Measurements from ENCODE around the gene NYNRIN.

NYNRIN gene

DNA sequence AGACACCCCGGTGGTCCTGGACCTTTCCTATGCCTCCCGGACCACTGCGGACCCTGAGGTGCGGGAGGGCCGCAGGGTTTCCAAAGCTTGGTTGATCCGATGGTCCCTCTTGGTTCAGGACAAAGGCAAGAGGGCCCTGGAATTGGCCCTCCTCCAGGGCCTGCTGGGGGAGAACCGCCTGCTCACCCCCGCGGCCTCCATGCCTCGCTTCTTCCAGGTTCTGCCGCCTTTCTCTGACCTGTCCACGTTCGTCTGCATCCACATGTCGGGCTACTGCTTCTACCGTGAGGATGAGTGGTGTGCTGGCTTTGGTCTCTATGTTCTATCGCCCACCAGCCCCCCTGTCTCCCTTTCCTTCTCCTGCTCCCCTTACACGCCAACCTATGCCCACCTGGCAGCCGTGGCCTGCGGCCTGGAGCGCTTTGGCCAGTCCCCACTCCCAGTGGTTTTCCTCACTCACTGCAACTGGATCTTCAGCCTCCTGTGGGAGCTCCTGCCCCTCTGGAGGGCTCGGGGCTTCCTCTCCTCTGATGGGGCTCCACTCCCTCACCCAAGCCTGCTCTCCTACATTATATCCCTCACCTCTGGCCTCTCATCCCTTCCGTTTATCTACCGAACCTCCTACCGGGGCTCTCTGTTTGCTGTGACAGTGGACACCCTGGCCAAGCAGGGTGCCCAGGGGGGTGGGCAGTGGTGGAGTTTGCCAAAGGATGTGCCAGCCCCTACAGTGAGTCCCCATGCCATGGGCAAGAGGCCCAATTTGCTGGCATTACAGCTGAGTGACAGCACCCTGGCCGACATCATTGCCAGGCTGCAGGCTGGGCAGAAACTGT lies 16.8 kb downstream of the NYNRIN start:
- Histone ChIP-seq H3K9ac (ENCODE audit: low read length) (no peak overlapping the region), H3K4me3 (ENCODE audit: low read length) (no peak overlapping the region), H3K27me3 (ENCODE audit: control insufficient read depth, insufficient read depth, low read length) (no peaks in the 10 kb centered on the region), H3K36me3 (ENCODE audit: control insufficient read depth, insufficient read depth, low read length) (peaks cover 8% of the 10 kb centered on the region), H3K27ac (ENCODE audit: low read depth, low read length) (no peak overlapping the region), H3K4me1 (ENCODE audit: control insufficient read depth, insufficient read depth, low read length) (no peaks in the 10 kb centered on the region)

GRCh38 chr14:24416254-24416931 lies 17.6 kb downstream of the NYNRIN start:
- no peaks in the 10 kb centered on the region for H3K27me3 ChIP-seq (ENCODE audit: control insufficient read depth, insufficient read depth, low read length)
- H3K9ac ChIP-seq (ENCODE audit: low read length), result no peak overlapping the region
- no peaks in the 10 kb centered on the region for H3K4me1 ChIP-seq (ENCODE audit: control insufficient read depth, insufficient read depth, low read length)
- H3K36me3 ChIP-seq (ENCODE audit: control insufficient read depth, insufficient read depth, low read length), result peaks cover 8% of the 10 kb centered on the region
- no peak overlapping the region for H3K4me3 ChIP-seq (ENCODE audit: low read length)
- H3K27ac ChIP-seq (ENCODE audit: low read depth, low read length), result no peak overlapping the region

DNA sequence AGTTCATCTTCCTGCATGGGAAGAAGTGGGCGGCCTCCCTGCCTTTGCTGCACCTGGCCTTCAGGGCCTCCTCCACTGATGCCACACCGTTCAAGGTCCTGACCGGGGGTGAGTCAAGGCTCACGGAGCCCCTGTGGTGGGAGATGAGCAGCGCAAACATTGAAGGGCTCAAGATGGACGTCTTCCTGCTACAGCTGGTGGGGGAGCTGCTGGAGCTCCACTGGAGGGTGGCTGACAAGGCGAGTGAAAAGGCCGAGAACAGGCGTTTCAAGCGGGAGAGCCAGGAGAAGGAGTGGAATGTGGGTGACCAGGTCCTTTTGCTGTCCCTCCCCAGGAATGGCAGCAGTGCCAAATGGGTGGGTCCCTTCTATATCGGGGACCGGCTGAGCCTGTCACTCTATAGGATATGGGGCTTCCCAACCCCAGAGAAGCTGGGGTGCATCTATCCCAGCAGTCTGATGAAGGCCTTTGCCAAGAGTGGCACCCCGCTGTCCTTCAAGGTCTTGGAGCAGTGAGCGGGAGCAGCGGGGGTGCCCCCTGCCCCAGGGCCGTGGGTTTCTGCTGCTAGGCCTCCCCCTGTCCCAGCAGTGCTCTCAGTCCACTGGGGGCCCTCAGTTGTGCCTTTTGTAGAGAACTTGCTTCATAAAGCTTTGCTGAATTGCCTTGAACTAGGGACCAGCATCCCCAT lies 18.3 kb downstream of the NYNRIN start:
- Histone ChIP-seq H3K4me1 (ENCODE audit: control insufficient read depth, insufficient read depth, low read length) (no peaks in the 10 kb centered on the region), H3K4me3 (ENCODE audit: low read length) (no peak overlapping the region), H3K27ac (ENCODE audit: low read depth, low read length) (no peak overlapping the region), H3K36me3 (ENCODE audit: control insufficient read depth, insufficient read depth, low read length) (peaks cover 8% of the 10 kb centered on the region), H3K27me3 (ENCODE audit: control insufficient read depth, insufficient read depth, low read length) (no peaks in the 10 kb centered on the region), H3K9ac (ENCODE audit: low read length) (no peak overlapping the region)

GRCh38 chr14:24417832-24418491 lies 19.2 kb downstream of the NYNRIN start:
- no peaks in the 10 kb centered on the region for H3K4me1 ChIP-seq (ENCODE audit: control insufficient read depth, insufficient read depth, low read length)
- H3K36me3 ChIP-seq (ENCODE audit: control insufficient read depth, insufficient read depth, low read length), result peaks cover 6% of the 10 kb centered on the region
- H3K4me3 ChIP-seq (ENCODE audit: low read length), result no peak overlapping the region
- no peak overlapping the region for H3K27ac ChIP-seq (ENCODE audit: low read depth, low read length)
- no peaks in the 10 kb centered on the region for H3K27me3 ChIP-seq (ENCODE audit: control insufficient read depth, insufficient read depth, low read length)
- H3K9ac ChIP-seq (ENCODE audit: low read length), result no peak overlapping the region

GRCh38 chr14:24418492-24418873 lies 19.7 kb downstream of the NYNRIN start:
- H3K36me3 ChIP-seq (ENCODE audit: control insufficient read depth, insufficient read depth, low read length), result peaks cover 5% of the 10 kb centered on the region
- no peak overlapping the region for H3K4me3 ChIP-seq (ENCODE audit: low read length)
- H3K4me1 ChIP-seq (ENCODE audit: control insufficient read depth, insufficient read depth, low read length), result no peaks in the 10 kb centered on the region
- no peak overlapping the region for H3K27ac ChIP-seq (ENCODE audit: low read depth, low read length)
- no peak overlapping the region for H3K9ac ChIP-seq (ENCODE audit: low read length)
- no peaks in the 10 kb centered on the region for H3K27me3 ChIP-seq (ENCODE audit: control insufficient read depth, insufficient read depth, low read length)

GRCh38 chr14:24422261-24422660 lies 23.5 kb downstream of the NYNRIN start:
- Histone ChIP-seq H3K36me3 (ENCODE audit: control insufficient read depth, insufficient read depth, low read length) (no peaks in the 10 kb centered on the region), H3K27me3 (ENCODE audit: control insufficient read depth, insufficient read depth, low read length) (no peaks in the 10 kb centered on the region), H3K9ac (ENCODE audit: low read length) (no peak overlapping the region), H3K4me1 (ENCODE audit: control insufficient read depth, insufficient read depth, low read length) (no peaks in the 10 kb centered on the region), H3K27ac (ENCODE audit: low read depth, low read length) (no peak overlapping the region), H3K4me3 (ENCODE audit: low read length) (no peak overlapping the region)

GRCh38 chr14:24422694-24423601 lies 24.1 kb downstream of the NYNRIN start:
- no peak overlapping the region for H3K4me3 ChIP-seq (ENCODE audit: low read length)
- no peak overlapping the region for H3K9ac ChIP-seq (ENCODE audit: low read length)
- H3K27ac ChIP-seq (ENCODE audit: low read depth, low read length), result no peak overlapping the region
- H3K4me1 ChIP-seq (ENCODE audit: control insufficient read depth, insufficient read depth, low read length), result no peaks in the 10 kb centered on the region
- no peaks in the 10 kb centered on the region for H3K36me3 ChIP-seq (ENCODE audit: control insufficient read depth, insufficient read depth, low read length)
- no peaks in the 10 kb centered on the region for H3K27me3 ChIP-seq (ENCODE audit: control insufficient read depth, insufficient read depth, low read length)

DNA sequence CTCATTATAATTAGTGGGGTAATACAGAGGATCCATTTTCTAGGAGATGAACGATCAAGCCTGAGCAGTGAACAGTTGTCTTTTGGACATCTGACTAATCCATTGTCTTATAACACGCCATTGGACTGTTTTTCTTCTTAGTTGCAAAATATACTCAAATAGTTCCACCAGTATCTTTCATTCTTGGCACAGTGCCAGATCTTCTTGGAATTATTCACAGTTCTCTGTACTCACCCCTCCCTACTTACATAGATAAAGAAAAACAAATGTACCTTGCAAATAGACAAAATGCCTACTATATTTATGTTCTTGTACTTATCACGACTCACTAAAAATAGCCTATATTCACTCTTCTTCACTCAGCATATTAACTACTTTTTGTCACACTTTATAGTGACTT lies 26.9 kb downstream of the NYNRIN start:
- Histone ChIP-seq H3K4me1 (ENCODE audit: control insufficient read depth, insufficient read depth, low read length) (peaks cover 4% of the 10 kb centered on the region), H3K9ac (ENCODE audit: low read length) (no peak overlapping the region), H3K36me3 (ENCODE audit: control insufficient read depth, insufficient read depth, low read length) (no peaks in the 10 kb centered on the region), H3K27me3 (ENCODE audit: control insufficient read depth, insufficient read depth, low read length) (no peaks in the 10 kb centered on the region), H3K4me3 (ENCODE audit: low read length) (no peak overlapping the region), H3K27ac (ENCODE audit: low read depth, low read length) (no peak overlapping the region)

DNA sequence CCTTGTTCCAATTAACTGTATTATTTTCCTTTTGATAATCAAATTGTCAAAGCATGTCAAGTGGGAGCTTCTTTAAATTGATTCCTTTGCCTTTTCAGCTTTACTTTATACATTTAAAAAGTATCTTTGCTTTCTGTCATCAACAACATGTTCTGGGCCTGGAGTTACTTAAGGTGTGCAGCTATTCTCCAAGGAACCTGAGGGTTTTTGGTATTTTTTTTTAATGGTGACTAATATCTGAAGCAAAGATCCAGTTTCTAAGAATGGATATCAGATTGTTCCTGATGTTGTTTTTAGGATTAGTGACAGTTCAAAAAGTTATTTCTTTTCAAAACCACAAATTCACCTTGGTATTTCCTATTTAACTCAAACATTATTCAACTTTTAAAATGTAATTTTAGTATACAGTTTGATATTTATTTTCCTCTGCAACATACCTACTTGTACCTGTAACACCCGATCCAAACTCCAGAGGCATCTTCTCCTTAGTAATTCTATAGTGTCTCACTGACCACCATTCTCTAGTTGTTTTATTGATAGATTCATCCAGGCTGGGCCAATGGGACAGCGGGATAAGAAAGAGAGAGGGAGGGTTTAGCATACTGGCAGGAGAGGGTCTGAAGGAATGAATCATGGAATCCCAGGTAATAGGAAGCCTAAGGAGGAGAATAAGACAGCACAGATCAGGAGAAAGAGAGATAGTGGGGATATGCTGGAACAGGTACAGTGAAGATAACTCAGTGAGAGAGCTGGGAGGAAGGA lies 27.5 kb downstream of the NYNRIN start:
- Histone ChIP-seq H3K4me3 (ENCODE audit: low read length) (no peak overlapping the region), H3K9ac (ENCODE audit: low read length) (no peak overlapping the region), H3K36me3 (ENCODE audit: control insufficient read depth, insufficient read depth, low read length) (no peaks in the 10 kb centered on the region), H3K27me3 (ENCODE audit: control insufficient read depth, insufficient read depth, low read length) (no peaks in the 10 kb centered on the region), H3K4me1 (ENCODE audit: control insufficient read depth, insufficient read depth, low read length) (peaks cover 11% of the 10 kb centered on the region), H3K27ac (ENCODE audit: low read depth, low read length) (no peak overlapping the region)

- H3K9ac ChIP-seq (ENCODE audit: low read length), result no peak overlapping the region
- no peak overlapping the region for H3K4me3 ChIP-seq (ENCODE audit: low read length)
- H3K27ac ChIP-seq (ENCODE audit: low read depth, low read length), result no peak overlapping the region
- no peaks in the 10 kb centered on the region for H3K27me3 ChIP-seq (ENCODE audit: control insufficient read depth, insufficient read depth, low read length)
- H3K4me1 ChIP-seq (ENCODE audit: control insufficient read depth, insufficient read depth, low read length), result peaks cover 16% of the 10 kb centered on the region
- peaks cover 1% of the 10 kb centered on the region for H3K36me3 ChIP-seq (ENCODE audit: control insufficient read depth, insufficient read depth, low read length)
Measured at GRCh38 chr14:24426912-24427536, 28.2 kb downstream of the NYNRIN start.

All from rectal smooth muscle tissue (tissue), 1 donor.